PC-9 (cell line): ENCODE measurements around the gene APBA2. TPM values are rescaled to one million over a fixed set of nuclear protein-coding genes. Genes with fewer than 3 reads are reported as not detected.

Source experiments
- BruUV-seq: library from RNA; stranded (reverse); fragments of 400-500 nt; replicated peaks from 2 replicates; lab custom pipeline; 2021; lab: Mats Ljungman, UMichigan
- CTCF ChIA-PET: fragments of 300-600 bp; sonication (Branson Sonifier 250); formaldehyde crosslinking; loops from one replicate; lab custom pipeline; 2022; ENCODE audit warnings: antibody characterized with exemption; lab: Charles Lee
- POLR2A ChIA-PET: fragments of 300-600 bp; sonication (Branson Sonifier 250); formaldehyde crosslinking; loops from one replicate; lab custom pipeline; 2022; ENCODE audit warnings: antibody characterized with exemption; ENCODE audit not compliant: unreplicated experiment; lab: Charles Lee
- DNase-seq, 2 experiments: peaks; one replicate each; pipeline versions ENCODE4 v3.0.0 to v3.0.0-alpha.2; 2015 to 2022; ENCODE audit warnings: mixed read lengths in 1 of 2
- H2AFZ ChIP-seq: fragments of 200-600 bp; sonication (generic); 2 replicates; pipeline ENCODE4 v1.8.1; 2017; ENCODE audit warnings: antibody characterized with exemption
- H3F3A ChIP-seq: fragments of 200-600 bp; sonication (generic); 2 replicates; pipeline ENCODE4 v1.8.1; 2017; ENCODE audit warnings: antibody characterized with exemption, mild to moderate bottlenecking, low read depth; ENCODE audit not compliant: insufficient read depth
- H3K27ac ChIP-seq: fragments of 200-600 bp; sonication (generic); 2 replicates; pipeline ENCODE4 v1.6.1; 2016; ENCODE audit warnings: mixed run types
- H3K27me3 ChIP-seq: fragments of 200-600 bp; sonication (generic); 2 replicates; pipeline ENCODE4 v1.6.1; 2016; ENCODE audit warnings: low read depth, mixed run types; ENCODE audit not compliant: insufficient read depth
- H3K36me3 ChIP-seq: fragments of 200-600 bp; sonication (generic); 2 replicates; pipeline ENCODE4 v1.6.1; 2016; ENCODE audit warnings: low read depth, mixed run types
- H3K4me1 ChIP-seq: fragments of 200-600 bp; sonication (generic); replicated peaks from 2 replicates; pipeline ENCODE4 v1.6.1; 2016; ENCODE audit warnings: mixed run types; ENCODE audit not compliant: insufficient read depth
- H3K4me2 ChIP-seq: fragments of 200-600 bp; sonication (generic); 2 replicates; pipeline ENCODE4 v1.6.1; 2017; ENCODE audit warnings: mixed run types
- H3K4me3 ChIP-seq: fragments of 200-600 bp; sonication (generic); 2 replicates; pipeline ENCODE4 v1.6.1; 2016; ENCODE audit warnings: mixed run types
- H3K79me2 ChIP-seq: fragments of 200-600 bp; sonication (generic); 2 replicates; pipeline ENCODE4 v1.6.1; 2017; ENCODE audit warnings: low read depth, mixed run types
- H3K9me2 ChIP-seq: fragments of 200-600 bp; sonication (generic); 2 replicates; pipeline ENCODE4 v1.8.1; 2017; ENCODE audit warnings: mild to moderate bottlenecking; ENCODE audit not compliant: insufficient read depth
- H3K9me3 ChIP-seq: fragments of 200-600 bp; sonication (generic); 2 replicates; pipeline ENCODE4 v1.8.1; 2016; ENCODE audit warnings: low read depth; ENCODE audit not compliant: insufficient read depth
- H4K20me1 ChIP-seq: fragments of 200-600 bp; sonication (generic); 2 replicates; pipeline ENCODE4 v1.8.1; 2017; ENCODE audit not compliant: insufficient read depth
- CTCF ChIP-seq: fragments of 200-600 bp; sonication (generic); conservative IDR thresholded peaks from 2 replicates; pipeline ENCODE4 v1.6.1; 2017; ENCODE audit warnings: mixed run types, antibody characterized with exemption, mild to moderate bottlenecking, moderate library complexity
- EZH2 ChIP-seq: fragments of 200-600 bp; sonication (generic); IDR thresholded peaks from 2 replicates; pipeline ENCODE4 v1.8.0; 2017; ENCODE audit warnings: antibody characterized with exemption, low read depth
- intact Hi-C: fragments of 100-400 bp; cut with micrococcal nuclease; formaldehyde crosslinking; loops from one replicate; pipeline ENCODE4 v1.10.0; 2022; ENCODE audit not compliant: unreplicated experiment
- total RNA-seq: library from RNA; stranded (reverse); gene quantifications from 2 replicates; pipeline ENCODE4 v1.2.3, GENCODE V29; 2021

APBA2 gene
- total RNA-seq, 1 experiment from 2014 or later: not detected

- H3K9me3 ChIP-seq: no peaks in the 10 kb centered on the region
- H4K20me1 ChIP-seq: no peaks in the 10 kb centered on the region
- H3K36me3 ChIP-seq: no peaks in the 10 kb centered on the region
- no peak overlapping the region for H3K4me2 ChIP-seq
- intact Hi-C loops: no loop called here
- peaks cover 39% of the 10 kb centered on the region for H3K27me3 ChIP-seq
- H3K4me3 ChIP-seq: no peak overlapping the region
- TF ChIP-seq CTCF (peak; percentile 68), EZH2 (no peak)
- no TSS peak for BruUV-seq
- POLR2A ChIA-PET: no interaction called here
- H3K9me2 ChIP-seq: no peaks in the 10 kb centered on the region
- no peaks in the 10 kb centered on the region for H3F3A ChIP-seq
- H2AFZ ChIP-seq: no peak overlapping the region
- no peaks in the 10 kb centered on the region for H3K79me2 ChIP-seq
- CTCF ChIA-PET: no interaction called here
- peak in 1 of 2 experiments; percentile 5 for DNase-seq
- H3K4me1 ChIP-seq: no peaks in the 10 kb centered on the region
- no peak overlapping the region for H3K27ac ChIP-seq
Measured at GRCh38 chr15:29090617-29091466, 205.1 kb downstream of the APBA2 start.

- no peaks in the 10 kb centered on the region for H3K4me1 ChIP-seq
- TF ChIP-seq CTCF (no peak), EZH2 (no peak)
- CTCF ChIA-PET: no interaction called here
- intact Hi-C loops: no loop called here
- no peaks in the 10 kb centered on the region for H3K9me2 ChIP-seq
- H3K27ac ChIP-seq: no peak overlapping the region
- BruUV-seq: no TSS peak
- H3K36me3 ChIP-seq: no peaks in the 10 kb centered on the region
- peaks cover 47% of the 10 kb centered on the region for H3K27me3 ChIP-seq
- H3K79me2 ChIP-seq: no peaks in the 10 kb centered on the region
- POLR2A ChIA-PET: no interaction called here
- no peak overlapping the region for H2AFZ ChIP-seq
- no peaks in the 10 kb centered on the region for H3F3A ChIP-seq
- no peak overlapping the region for H3K4me2 ChIP-seq
- H3K9me3 ChIP-seq: no peaks in the 10 kb centered on the region
- H3K4me3 ChIP-seq: no peak overlapping the region
- no peak for DNase-seq
- no peaks in the 10 kb centered on the region for H4K20me1 ChIP-seq
Measured at GRCh38 chr15:29091666-29092065, 205.9 kb downstream of the APBA2 start.

DNA sequence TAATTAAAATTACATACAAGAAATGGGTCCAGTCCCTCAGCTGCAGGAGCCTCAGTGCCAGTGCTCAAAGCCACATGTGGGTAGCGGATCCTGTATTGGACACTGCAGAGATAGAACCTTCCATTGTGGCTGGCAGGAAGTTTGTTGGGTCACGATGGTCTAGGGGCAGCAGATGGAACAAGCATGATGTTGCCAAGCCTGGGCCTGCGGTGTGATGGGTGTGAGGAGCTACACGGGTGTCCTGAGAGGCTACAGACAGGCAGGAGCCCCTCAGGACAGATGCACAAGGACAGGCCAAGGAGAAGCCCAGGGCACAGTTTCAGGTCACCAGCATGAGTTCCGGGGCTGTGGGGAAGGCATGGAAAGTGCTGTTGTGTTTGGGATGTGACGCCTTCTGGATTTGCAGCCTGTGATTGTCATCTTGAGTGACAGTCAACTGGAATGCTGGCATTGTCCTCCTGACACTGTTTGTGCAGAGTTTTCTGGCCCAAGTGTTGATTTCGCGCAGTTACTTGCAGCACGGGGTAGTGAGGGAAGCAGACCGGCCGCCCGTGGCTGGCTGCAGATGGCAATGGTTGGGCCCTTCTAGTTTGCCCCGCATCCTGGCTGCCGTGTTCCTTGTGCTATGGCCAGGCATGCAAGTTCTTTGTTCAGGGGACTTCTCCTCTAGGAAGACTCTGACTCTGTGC lies 206.7 kb downstream of the APBA2 start:
- no peak overlapping the region for H3K4me3 ChIP-seq
- ChIA-PET CTCF (no interaction called here), POLR2A (no interaction called here)

More for the DNA sequence above, 206.7 kb downstream of the APBA2 start:
- DNase-seq: no peak
- Histone ChIP-seq H3K4me2 (no peak overlapping the region), H4K20me1 (no peaks in the 10 kb centered on the region), H3K36me3 (no peaks in the 10 kb centered on the region), H3K27ac (no peak overlapping the region), H3K79me2 (no peaks in the 10 kb centered on the region), H3K27me3 (peaks cover 55% of the 10 kb centered on the region), H3K9me3 (no peaks in the 10 kb centered on the region), H2AFZ (no peak overlapping the region), H3K9me2 (no peaks in the 10 kb centered on the region), H3K4me1 (no peaks in the 10 kb centered on the region), H3F3A (no peaks in the 10 kb centered on the region)
- TF ChIP-seq EZH2 (no peak), CTCF (no peak)
- intact Hi-C loops: no loop called here
- no TSS peak for BruUV-seq
